Hematopoietic multipotent progenitor cell treated with erythropoietin and hydrocortisone succinate and interleukin-3 and kit ligand, for 15 days (in vitro differentiated cells): Measurements from ENCODE around the gene SIGLEC7.

Source experiments
- DNase-seq: peaks from one replicate; pipeline ENCODE4 v3.0.0-alpha.2; 2015; ENCODE audit warnings: low spot score

The SIGLEC7 gene

GRCh38 chr19:51169283-51169918 is 27.3 kb downstream of the SIGLEC7 start:
- peak; percentile 60 for DNase-seq

GRCh38 chr19:51172223-51172622 is 30.1 kb downstream of the SIGLEC7 start:
- DNase-seq, result no peak

DNA sequence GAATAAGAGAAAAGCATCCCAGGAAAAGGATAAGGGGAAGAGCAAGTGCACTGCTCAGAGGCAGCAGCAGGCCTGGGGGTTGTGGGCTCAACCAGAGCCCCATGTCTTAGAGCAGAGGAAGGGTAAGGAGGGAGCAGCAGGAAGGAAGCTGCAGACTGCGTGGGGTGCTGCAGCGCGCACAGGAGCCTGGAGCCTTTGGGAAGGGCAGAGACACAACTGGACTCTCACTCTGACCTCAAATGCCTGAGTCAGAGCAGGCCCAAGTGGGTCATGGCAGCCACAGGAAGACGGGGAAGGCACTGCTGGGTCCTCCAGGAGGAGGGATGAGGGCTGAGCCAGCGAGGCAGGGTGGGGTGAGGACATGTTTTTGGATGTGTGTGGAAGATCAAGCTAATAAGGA is 31.6 kb downstream of the SIGLEC7 start:
- DNase-seq, result no peak

GRCh38 chr19:51179256-51179655 is 37.2 kb downstream of the SIGLEC7 start:
- no peak for DNase-seq

GRCh38 chr19:51181377-51181912 is 39.3 kb downstream of the SIGLEC7 start:
- no peak for DNase-seq

DNA sequence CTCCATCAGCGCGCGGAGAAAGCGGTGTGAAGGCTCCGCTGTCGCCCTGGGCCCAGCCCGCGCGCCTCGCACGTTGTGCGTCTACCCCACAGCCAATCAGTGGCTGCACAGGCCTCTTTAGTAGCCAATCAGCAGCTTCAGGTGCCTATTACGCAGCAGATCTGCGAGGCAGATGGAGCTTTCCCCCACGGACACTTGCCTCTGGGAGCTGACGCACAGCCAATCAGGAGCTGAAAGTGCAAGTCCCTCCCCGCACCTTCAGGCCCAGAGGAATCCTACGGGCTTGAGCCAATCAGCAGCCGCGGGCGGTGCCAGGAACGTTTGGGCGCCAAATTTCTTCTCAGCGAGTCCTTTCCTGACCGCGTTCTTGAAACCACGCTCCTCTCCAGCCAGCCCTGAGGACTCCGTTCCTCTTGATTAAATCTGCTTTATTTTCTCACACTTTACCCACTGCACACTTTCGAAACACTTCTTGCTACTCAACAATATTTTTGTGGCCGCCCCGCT is 39.9 kb downstream of the SIGLEC7 start:
- DNase-seq, result no peak

GRCh38 chr19:51183629-51184028 is 41.5 kb downstream of the SIGLEC7 start:
- DNase-seq, result no peak

DNA sequence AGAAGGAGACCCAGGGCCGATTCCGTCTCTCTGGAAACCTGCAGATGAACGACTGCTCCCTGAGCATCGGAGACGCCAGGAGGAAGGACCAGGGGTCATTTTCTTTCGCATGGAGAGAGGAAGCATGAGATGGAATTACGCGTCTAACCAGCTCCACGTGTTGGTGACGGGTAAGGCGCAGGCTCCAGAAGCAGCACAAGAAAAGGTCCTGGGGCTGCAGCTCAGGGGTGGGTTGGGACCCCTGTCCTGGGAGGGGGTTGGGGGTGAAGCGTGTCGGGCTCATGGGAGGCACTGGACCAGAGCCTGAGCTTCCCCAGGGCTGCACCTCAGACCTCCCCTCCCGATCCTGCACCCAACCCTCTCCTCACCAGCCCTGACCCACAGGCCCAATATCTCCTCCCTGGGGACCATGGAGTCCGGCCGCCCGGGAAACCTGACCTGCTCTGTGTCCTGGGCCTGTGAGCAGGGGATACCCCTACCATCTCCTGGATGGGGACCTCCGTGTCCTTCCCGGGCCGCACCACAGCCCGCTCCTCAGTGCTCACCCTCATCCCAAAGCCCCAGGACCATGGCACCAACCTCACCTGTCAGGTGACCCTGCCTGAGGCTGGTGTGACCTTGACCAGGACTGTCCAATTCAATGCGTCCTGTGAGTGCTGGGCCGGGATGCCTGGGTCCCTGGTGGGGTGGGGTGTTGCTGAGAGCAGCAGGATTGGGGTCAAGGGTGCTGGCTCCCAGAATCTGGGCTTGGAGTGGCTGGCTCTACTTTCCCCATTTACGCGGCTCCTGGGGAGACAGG is 43.2 kb downstream of the SIGLEC7 start:
- DNase-seq, result no peak

GRCh38 chr19:51185868-51186215 is 43.7 kb downstream of the SIGLEC7 start:
- no peak for DNase-seq

DNA sequence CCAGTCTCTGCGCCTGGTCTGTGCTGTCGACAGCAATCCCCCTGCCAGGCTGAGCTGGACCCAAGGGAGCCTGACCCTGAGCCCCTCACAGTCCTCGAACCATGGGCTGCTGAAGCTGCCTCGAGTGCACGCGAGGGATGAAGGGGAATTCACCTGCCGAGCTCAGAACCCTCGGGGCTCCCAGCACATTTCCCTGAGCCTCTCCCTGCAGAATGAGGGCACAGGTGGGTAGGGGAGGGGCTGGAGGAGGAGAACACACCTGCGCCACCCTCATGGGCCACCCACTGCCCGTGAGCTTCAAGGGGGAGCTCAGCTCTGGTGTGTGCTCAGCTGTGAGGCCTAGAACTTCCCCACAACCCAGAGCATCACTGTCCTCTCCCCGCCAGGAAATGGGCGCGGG is 44.2 kb downstream of the SIGLEC7 start:
- DNase-seq, result no peak

- DNase-seq, result no peak
Measured at GRCh38 chr19:51187395-51188226, 45.5 kb downstream of the SIGLEC7 start.

GRCh38 chr19:51188227-51188559 is 46.1 kb downstream of the SIGLEC7 start:
- DNase-seq, result no peak

GRCh38 chr19:51192689-51193088 is 50.6 kb downstream of the SIGLEC7 start:
- DNase-seq, result no peak

GRCh38 chr19:51194527-51195315 is 52.6 kb downstream of the SIGLEC7 start:
- DNase-seq, result no peak

GRCh38 chr19:51195316-51195586 is 53.1 kb downstream of the SIGLEC7 start:
- no peak for DNase-seq

- DNase-seq, result no peak
Measured at GRCh38 chr19:51195616-51196015, 53.5 kb downstream of the SIGLEC7 start.

DNA sequence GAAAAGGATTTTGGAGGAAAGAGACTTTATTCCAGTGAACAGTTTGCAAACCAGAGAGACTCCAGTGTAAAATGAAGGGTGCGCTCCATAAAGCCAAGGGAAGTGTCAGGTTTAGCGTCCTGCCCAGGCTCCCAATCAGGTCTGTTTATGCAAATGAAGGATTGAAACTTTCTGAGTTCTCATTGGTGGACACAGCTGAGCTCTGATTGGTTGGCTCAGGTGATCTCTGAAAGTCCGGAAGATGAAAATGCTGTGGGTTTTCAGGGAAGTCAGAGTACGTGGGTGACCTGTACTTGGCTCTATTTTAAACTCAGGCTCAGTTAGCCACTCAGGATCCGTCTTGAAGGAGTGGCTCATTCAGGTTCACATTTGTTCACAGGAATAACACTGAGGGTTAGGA is 54.1 kb downstream of the SIGLEC7 start:
- DNase-seq, result no peak

DNA sequence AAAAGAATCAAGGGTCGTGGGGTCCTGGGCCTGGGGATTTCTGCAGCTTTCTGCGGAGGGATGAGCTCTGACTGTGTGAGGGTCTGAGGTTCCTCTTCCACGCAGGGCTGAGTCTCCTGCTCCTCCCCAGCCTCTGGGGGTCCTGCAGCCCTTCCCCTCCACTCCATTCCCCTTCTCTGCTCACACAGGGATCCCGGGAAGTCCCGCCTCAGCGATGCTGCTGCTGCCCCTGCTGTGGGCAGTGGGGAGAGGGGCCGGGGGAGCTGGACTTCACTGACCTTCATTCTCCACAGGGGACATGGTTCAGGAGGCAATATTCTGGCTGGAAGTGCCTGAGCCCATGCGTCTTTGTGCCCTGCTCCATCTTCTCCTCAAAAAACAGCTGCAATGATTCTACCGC is 56.5 kb downstream of the SIGLEC7 start:
- no peak for DNase-seq

GRCh38 chr19:51200071-51200666 is 58.1 kb downstream of the SIGLEC7 start:
- no peak for DNase-seq

DNA sequence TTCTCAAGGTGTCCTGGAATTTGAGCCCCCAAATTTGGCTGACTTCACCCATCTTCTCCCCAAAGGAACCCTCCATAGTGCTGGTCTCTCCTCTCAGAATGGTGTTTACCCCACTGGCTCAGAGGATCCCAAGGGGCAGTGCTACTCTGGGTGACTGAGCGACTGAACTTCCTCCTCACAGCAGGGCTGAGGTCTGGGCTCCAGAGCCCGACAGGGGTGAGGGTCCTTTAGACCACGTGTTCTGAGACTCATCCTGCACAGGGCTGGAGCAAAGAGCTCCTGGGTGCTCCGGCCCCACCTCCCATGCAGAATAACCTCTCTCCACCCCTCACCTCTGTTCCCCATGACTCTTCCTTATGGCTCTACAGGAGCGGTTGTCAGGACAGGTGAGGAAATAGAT is 59.6 kb downstream of the SIGLEC7 start:
- no peak for DNase-seq
